ENCODE measurements around the gene THOC6.
"Not testable (repeated sequence)": the region's sequence is repeated elsewhere in the genome, so short reads cannot be mapped to it uniquely, and the experiment has no call there.

DNA sequence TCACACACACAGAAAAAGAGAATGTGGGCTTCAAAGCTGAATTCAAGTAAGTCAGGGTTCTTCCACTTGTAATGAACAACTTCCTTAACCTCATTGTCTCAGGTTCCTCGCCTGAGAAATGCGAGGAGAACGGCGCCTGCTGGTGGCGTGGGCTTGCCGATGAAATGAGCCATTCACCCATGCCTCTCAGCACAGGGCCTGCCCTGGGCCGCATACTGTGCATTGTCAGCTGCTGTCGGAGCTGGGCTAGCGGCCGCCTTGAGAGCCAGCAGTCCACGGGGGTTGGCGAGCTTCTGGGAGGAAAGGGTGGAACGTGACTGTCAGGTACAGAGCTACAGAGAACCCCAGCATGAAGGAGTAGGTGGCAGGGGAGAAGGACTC lies 29.5 kb downstream of the THOC6 start:
- TF ChIP-seq, protein P1, sequence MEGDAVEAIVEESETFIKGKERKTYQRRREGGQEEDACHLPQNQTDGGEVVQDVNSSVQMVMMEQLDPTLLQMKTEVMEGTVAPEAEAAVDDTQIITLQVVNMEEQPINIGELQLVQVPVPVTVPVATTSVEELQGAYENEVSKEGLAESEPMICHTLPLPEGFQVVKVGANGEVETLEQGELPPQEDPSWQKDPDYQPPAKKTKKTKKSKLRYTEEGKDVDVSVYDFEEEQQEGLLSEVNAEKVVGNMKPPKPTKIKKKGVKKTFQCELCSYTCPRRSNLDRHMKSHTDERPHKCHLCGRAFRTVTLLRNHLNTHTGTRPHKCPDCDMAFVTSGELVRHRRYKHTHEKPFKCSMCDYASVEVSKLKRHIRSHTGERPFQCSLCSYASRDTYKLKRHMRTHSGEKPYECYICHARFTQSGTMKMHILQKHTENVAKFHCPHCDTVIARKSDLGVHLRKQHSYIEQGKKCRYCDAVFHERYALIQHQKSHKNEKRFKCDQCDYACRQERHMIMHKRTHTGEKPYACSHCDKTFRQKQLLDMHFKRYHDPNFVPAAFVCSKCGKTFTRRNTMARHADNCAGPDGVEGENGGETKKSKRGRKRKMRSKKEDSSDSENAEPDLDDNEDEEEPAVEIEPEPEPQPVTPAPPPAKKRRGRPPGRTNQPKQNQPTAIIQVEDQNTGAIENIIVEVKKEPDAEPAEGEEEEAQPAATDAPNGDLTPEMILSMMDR (conservative IDR thresholded peaks at IDR 0.05; ENCODE audit: low read depth in 2 of 2): peak in 1 of 2 experiments; percentile 52; a peak in 2 of 4 replicates
- not testable (repeated sequence) for TF ChIP-seq EZH2phosphoT487 (IDR thresholded peaks at IDR 0.05; ENCODE audit: unreplicated experiment); REST (IDR thresholded peaks at IDR 0.05; ENCODE audit: unreplicated experiment); POLR2AphosphoS5 (IDR thresholded peaks at IDR 0.05; ENCODE audit: low read depth); EZH2 (IDR thresholded peaks at IDR 0.05; ENCODE audit: low read depth, unreplicated experiment)

All from GM23338 (cell line).